GM18858 (cell line): Measurements from ENCODE around the gene PPARD.
"Not testable (repeated sequence)": the region's sequence is repeated elsewhere in the genome, so short reads cannot be mapped to it uniquely, and the experiment has no call there.

Experiments used
- ATAC-seq: cut with Tn5 transposase; IDR thresholded peaks from one replicate; pipeline ENCODE4 v1.9.1; 2021; ENCODE audit not compliant: unreplicated experiment

The PPARD gene

GRCh38 chr6:35342258-35343091, at the start of gene PPARD:
Gene PPARD, plus strand, starts transcription at chr6:35342558. Its CDS starts 68,530 bp downstream, at chr6:35411088.
- ATAC-seq: peak; percentile 81

GRCh38 chr6:35293681-35294080, 48.7 kb upstream of the PPARD start:
- ATAC-seq: no peak

GRCh38 chr6:35294308-35294945, 47.9 kb upstream of the PPARD start:
- ATAC-seq: no peak

GRCh38 chr6:35295036-35295435, 47.3 kb upstream of the PPARD start:
- ATAC-seq: no peak

GRCh38 chr6:35295521-35296315, 46.6 kb upstream of the PPARD start:
- no peak for ATAC-seq

- no peak for ATAC-seq
These were observed 45.3 kb upstream of the PPARD start for GRCh38 chr6:35296931-35297600.

GRCh38 chr6:35297601-35298481, 44.5 kb upstream of the PPARD start, which contains the start of gene DEF6:
Gene DEF6, plus strand, starts transcription at chr6:35297818. Its CDS starts 39 bp downstream, at chr6:35297857.
- peak; percentile 72 for ATAC-seq

- no peak for ATAC-seq
These were observed 43.7 kb upstream of the PPARD start for GRCh38 chr6:35298625-35299140.

GRCh38 chr6:35299674-35300073, 42.7 kb upstream of the PPARD start:
- no peak for ATAC-seq

- ATAC-seq: no peak
These were observed 41.5 kb upstream of the PPARD start for GRCh38 chr6:35300848-35301247.

- ATAC-seq: peak; percentile 50
These were observed 39.6 kb upstream of the PPARD start for GRCh38 chr6:35302604-35303241.

GRCh38 chr6:35304299-35304698, 38.1 kb upstream of the PPARD start:
- ATAC-seq: no peak

- no peak for ATAC-seq
These were observed 37.2 kb upstream of the PPARD start for GRCh38 chr6:35305117-35305516.

- ATAC-seq: not testable (repeated sequence)
These were observed 35.2 kb upstream of the PPARD start for GRCh38 chr6:35307138-35307537.

GRCh38 chr6:35308543-35308942, 33.8 kb upstream of the PPARD start:
- not testable (repeated sequence) for ATAC-seq

GRCh38 chr6:35309611-35310264, 32.6 kb upstream of the PPARD start:
- ATAC-seq: no peak

- ATAC-seq: no peak
These were observed 32.0 kb upstream of the PPARD start for GRCh38 chr6:35310265-35310831.

- no peak for ATAC-seq
These were observed 30.8 kb upstream of the PPARD start for GRCh38 chr6:35311390-35312075.
